HG03432 (cell line): ENCODE measurements around the gene HRG.
A peak's percentile ranks its signal among the peaks of the same experiment; 100 is the strongest.

Source experiments
- ATAC-seq: cut with Tn5 transposase; IDR thresholded peaks from one replicate; pipeline ENCODE4 v1.9.1; 2021; ENCODE audit warnings: mild to moderate bottlenecking, moderate library complexity; ENCODE audit not compliant: unreplicated experiment

The HRG gene

DNA sequence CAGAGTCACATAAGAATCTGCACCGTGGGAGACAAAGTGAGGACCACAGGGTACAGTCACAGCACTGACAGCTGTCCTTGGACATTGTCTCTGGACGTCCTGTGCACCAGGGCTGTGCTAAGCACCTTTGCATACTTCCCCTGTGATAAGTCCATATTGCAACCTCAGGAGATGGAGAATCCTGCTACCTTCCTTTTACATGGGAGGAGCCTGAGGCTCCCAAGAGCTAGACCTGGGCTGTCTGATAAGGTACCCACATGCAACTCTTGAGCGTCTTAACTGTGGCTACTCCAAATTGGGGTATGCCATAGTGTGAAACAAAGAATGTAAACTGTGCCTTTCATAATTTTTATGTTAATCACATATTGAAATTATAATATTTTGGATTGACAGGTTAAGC, 28.1 kb upstream of the HRG start:
- no peak for ATAC-seq

DNA sequence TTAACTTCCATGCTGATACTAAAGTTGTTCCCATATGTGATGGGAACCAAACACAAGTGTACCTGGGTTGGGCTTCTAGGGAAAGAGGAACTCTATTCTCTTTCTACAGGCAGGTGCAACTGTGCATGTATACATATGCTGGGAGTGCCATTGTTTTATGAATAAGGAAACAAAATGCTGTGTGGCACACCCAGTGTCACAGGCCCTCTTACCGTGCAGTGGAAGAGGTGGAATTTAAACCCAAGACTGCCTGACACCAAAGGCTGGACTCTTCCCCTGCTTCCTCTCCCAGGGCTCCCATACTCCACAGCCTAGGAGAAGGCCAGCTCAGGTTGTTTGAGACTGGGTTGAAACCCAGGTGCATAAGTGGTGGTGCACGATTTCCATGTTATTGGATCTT, 27.6 kb upstream of the HRG start:
- no peak for ATAC-seq

- ATAC-seq = no peak
Measured at GRCh38 chr3:186639778-186640472, 25.9 kb upstream of the HRG start, which contains the start of gene FETUB. Gene FETUB, plus strand, starts transcription at chr3:186640399. Its CDS starts 62 bp downstream, at chr3:186640461.

DNA sequence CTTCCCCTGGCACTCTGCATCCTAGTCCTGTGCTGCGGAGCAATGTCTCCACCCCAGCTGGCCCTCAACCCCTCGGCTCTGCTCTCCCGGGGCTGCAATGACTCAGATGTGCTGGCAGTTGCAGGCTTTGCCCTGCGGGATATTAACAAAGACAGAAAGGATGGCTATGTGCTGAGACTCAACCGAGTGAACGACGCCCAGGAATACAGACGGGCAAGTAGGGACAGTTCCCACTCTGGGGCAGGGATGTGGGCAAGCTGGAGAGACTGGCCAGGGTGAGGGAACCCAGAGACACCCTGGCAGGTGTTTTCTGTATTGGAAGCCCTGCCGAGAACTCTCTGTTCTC, 25.4 kb upstream of the HRG start:
- ATAC-seq = no peak

DNA sequence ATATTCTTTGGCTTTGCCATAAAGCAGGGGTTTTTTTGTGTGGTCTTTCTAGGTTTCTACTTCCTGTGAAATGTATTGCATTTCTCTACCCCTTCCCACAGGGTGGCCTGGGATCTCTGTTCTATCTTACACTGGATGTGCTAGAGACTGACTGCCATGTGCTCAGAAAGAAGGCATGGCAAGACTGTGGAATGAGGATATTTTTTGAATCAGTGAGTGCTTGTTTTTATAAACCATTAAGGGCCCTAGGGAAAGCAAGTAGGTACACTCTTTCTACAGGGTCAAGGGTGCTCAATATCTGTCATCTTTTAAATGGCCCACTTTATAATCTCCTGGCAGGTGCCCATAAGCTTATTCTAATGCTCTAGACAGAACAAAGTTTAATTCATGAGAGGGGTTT, 24.9 kb upstream of the HRG start:
- no peak for ATAC-seq

GRCh38 chr3:186642014-186642413, 23.8 kb upstream of the HRG start:
- no peak for ATAC-seq

DNA sequence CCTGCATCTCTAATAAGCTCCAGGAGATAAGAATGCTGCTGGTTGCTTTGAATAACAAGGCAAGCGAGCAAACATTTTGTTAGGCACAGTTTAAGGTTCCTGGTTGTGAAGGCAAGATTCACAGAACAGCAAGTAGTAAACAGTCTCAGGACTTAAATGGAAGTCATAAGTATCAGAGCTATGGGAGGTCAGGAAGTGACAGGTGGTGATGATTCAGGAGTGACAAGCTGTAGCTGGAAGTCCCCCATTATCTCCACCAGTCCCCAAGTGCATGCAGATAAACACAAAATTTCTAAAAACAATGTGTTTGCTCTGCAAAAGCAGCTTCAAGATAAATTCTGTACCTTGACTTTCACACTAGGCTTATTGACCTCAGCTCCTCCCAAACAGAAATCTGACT, 22.3 kb upstream of the HRG start:
- ATAC-seq = peak; percentile 55

- ATAC-seq = no peak
Measured at GRCh38 chr3:186644683-186645082, 21.1 kb upstream of the HRG start.

- ATAC-seq = no peak
Measured at GRCh38 chr3:186646106-186646505, 19.7 kb upstream of the HRG start.

DNA sequence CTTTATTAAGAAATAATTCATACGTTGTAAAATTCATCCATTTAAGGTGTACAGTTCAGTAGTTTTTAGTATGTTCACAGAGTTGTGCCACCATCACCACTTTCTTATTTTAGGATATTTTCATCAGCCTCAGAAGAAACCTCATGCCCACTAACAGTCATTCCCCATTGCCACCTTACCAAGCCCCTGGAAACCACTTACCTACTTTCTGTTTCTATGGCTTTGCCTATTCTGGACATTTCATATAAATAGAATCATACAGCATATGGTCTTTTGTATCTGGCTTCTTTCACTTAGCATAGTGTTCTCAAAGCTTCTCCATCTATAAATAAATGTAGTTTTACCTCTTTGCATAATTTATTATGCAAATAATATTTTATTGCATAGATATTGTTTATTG, 19.0 kb upstream of the HRG start:
- ATAC-seq = no peak

DNA sequence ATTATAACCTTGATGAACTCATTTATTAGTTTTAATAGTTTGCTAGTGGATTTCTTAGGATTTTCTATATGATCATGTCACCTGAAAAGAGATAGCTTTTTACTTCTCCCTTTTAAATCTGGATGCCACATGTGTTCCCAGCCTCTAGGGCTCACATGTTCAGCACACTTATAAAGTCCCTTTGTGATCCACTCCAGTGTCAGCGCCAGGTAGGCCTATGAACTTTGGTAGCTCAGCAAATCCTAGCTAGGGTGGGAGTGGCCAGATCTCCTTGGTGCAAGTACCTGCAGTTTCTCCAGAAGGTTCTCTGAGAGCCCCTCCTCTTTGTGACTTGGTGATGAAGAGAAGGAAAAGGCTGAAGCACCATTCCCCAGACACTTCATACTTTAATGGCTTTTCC, 17.0 kb upstream of the HRG start:
- ATAC-seq = no peak

DNA sequence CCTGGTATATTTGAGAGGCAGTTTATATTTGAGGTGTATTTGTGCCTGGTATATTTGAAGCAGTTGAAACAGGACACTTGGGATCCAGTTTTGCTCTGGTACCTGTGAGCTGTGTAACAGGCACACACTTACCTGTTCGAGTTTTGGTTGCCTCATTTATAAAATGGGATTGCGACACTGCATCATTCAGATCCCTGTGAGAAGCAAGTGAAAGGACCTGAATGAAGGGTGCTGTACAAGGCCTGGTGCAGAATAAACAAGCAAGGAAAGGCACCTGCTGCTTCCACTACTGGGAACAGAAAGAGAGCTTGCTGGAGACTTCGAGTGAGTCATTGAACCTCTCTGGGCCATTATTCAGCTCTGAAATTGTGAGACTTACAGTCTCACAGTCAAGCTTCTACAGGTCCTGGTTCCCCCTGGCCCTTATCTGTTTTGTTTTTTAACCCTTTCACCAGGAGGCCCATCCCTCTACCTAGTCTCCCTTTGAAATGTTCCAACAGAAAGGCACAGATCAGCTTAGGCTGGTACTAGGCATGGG, 14.1 kb upstream of the HRG start:
- ATAC-seq = no peak

DNA sequence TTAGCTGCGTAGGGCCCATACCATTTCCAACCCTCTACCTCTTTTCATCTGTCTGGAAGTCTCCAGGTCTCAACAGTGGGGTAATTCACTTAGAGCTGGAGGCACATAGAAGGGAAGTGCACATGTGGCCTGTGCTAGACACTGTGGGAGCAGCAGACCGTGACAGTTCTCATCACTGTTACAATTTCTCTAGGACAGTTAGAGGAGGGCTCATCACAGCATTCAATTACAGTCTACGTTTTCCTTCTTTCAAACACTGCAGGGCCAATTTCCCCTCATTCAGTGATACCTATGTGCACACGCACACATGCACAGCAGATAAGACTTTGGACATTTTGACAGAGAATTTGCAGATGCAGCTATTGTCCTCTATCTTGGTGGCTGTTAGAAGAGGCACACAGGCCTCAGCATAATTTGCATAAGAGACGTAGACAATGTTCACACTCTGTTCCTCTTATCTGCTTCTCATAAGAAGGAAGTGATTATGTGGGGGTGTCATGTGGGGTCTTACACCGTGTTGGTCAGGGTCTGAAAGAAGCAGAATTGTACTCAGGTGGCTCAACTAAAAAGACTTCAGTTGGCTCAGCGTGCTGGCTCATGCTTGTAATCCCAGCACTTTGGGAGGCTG, 12.6 kb upstream of the HRG start:
- peak; percentile 96 for ATAC-seq

GRCh38 chr3:186653984-186654383, 11.8 kb upstream of the HRG start:
- no peak for ATAC-seq

DNA sequence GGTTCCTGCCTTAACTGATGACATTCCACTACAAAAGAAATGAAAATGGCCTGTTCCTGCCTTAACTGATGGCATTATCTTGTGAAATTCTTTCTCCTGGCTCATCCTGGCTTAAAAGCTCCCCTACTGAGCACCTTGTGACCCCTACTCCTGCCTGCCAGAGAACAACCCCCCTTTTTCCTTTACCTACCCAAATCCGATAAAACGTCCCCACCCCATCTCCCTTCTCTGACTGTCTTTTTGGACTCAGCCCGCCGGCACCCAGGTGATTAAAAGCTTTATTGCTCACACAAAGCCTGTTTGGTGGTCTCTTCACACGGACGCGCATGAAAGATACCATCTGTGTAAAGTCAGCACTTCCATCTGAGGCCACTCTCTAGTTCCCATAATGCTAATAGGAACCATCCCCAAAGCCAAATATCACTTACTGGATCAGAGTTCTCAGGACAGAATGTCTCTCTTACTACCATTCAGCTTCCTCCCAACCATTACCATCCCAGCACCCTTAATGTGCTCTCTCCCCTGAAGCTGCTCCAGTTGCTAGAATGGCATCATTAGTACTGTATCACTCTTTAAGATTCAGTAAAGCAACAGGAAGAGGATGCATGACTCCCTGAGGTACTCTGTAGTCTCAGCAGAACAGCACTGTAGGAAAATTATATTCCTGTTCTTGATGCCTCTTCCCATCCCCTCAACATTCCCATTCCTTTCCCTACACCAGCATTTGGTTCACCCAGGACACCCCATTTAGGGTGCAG, 2.3 kb upstream of the HRG start:
- ATAC-seq = no peak

GRCh38 chr3:186664119-186664495, 1.7 kb upstream of the HRG start:
- ATAC-seq = no peak

DNA sequence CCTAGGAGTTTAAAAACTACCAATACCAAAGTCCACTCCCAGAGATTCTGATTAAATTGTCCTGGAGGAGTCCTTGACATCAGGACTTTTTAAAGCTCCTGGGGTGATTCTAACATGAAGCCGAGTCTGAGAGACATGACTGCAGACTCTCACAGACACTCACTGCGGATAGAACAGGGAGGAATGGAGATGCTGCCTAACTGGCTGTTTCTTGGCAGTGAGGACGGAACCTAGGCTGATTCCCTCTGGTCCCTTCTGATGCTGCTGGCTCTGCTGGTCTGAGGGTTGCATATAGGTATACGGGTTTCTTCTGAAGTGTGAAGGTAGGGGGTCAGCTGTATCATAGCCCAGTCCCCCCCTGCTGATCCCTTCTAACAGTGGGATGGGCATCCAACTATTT, 1.3 kb upstream of the HRG start:
- no peak for ATAC-seq

DNA sequence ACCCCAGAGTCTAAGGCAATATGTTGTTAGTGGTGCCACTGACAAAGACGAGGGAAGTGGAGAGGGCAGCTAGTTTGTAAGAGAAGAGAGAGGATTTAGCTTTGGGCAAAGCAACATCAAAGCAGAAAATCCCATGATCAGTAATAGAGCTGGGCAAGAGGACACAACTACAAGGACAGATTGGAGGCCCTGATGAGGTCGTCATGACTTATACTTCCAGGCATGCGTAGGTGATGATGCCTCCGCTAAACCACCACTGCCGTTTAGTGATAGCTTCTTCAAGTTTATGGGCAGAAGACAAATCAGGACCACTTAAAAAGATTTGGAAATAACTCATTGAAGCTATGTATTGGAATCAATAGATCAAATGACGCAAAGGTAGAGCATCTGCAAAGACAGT, 2.6 kb downstream of the HRG start:
- no peak for ATAC-seq

- no peak for ATAC-seq
Measured at GRCh38 chr3:186669378-186670084, 3.7 kb downstream of the HRG start.

DNA sequence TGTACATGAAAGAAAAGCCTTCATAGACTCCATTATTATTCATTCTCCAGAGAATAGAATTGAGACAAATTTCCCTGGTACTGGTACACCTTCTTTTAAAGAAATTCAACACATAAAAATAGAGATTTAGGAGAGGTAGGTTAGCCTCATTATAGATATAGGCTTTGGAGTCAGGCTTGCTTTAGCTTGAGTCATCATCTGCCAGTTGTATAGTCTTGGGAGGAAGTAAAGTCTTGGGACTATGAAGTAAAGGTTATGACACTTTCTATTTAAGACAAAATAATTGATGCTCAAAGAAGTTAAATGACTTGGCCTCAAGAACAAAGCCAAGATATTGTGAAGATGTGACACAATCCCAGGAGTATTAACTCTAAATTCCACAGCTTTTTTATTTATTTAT, 4.3 kb downstream of the HRG start:
- no peak for ATAC-seq

GRCh38 chr3:186671051-186671450, 5.2 kb downstream of the HRG start:
- ATAC-seq = no peak
